ENCODE data around the gene RPS3. TPM values are rescaled to one million over a fixed set of nuclear protein-coding genes. Genes with fewer than 3 reads are reported as not detected.

Gene RPS3
- total and polyA plus RNA-seq, 9 of the 15 experiments (the other 6 are each of a cell fraction or from before 2014, with no cell fraction given) = 2,700 to 5,771 (median 3,679) TPM

- TF ChIP-seq FOXA3 (CRISPR knock-in tag; conservative IDR thresholded peaks at IDR 0.05 in 1 of 2, IDR thresholded peaks at IDR 0.05 in 1 of 2) (no peak), HNRNPUL1 (IDR thresholded peaks at IDR 0.05; ENCODE audit: low read length) (no peak), NEUROD1 (IDR thresholded peaks at IDR 0.05; ENCODE audit: borderline replicate concordance, low read depth, low read length, partially characterized antibody) (no peak), ZFP91 (CRISPR knock-in tag; IDR thresholded peaks at IDR 0.05) (no peak), ZNF277 (CRISPR knock-in tag; IDR thresholded peaks at IDR 0.05; ENCODE audit: borderline replicate concordance) (no peak), PHTF2 (CRISPR knock-in tag; IDR thresholded peaks at IDR 0.05) (no peak), TSHZ1 (CRISPR knock-in tag; IDR thresholded peaks at IDR 0.05) (no peak), NONO (IDR thresholded peaks at IDR 0.05; ENCODE audit: low read depth in 2 of 2, low read length in 1 of 2) (0 out of 4 replicates have a peak, but pooled peaks of 1 of the 2 experiments have one; percentile 29), ZNF24 (IDR thresholded peaks at IDR 0.05) (no peak), ZNF586 (CRISPR knock-in tag; conservative IDR thresholded peaks at IDR 0.05) (no peak), TEAD1 (CRISPR knock-in tag; IDR thresholded peaks at IDR 0.05) (no peak), HOMEZ (CRISPR knock-in tag; IDR thresholded peaks at IDR 0.05) (no peak), CXXC5 (CRISPR knock-in tag; IDR thresholded peaks at IDR 0.05) (peak; percentile 89), ZNF79 (CRISPR knock-in tag; IDR thresholded peaks at IDR 0.05; ENCODE audit: low read depth) (no peak), E2F6 (IDR thresholded peaks at IDR 0.05; ENCODE audit: borderline replicate concordance in 1 of 2, extremely low read depth in 1 of 2, insufficient read depth in 1 of 2, insufficient read length in 1 of 2, low read depth in 1 of 2, low read length in 1 of 2, poor library complexity in 1 of 2, severe bottlenecking in 1 of 2) (peak; percentile 27 to 59), KDM1A (IDR thresholded peaks at IDR 0.05) (peak in 1 of 2 experiments; percentile 81; a peak in 1 of 4 replicates), HLTF (IDR thresholded peaks at IDR 0.05) (peak; percentile 86; the same call in 1 of the 2 replicates)
Measured at GRCh38 chr11:75351791-75352587, 47.3 kb upstream of the RPS3 start (continued).

Data from K562 (cell line).